Right lobe of liver (tissue), 6 donors: Measurements from ENCODE around the gene SUPT20HL1. TPM values are rescaled to one million over a fixed set of nuclear protein-coding genes. Genes with fewer than 3 reads are reported as not detected.

ENCODE experiments used
- ATAC-seq, 4 donors: fragments of 200-7000 bp; cut with Tn5 transposase; one replicate each; pipeline ENCODE4 v1.9.1; 2020; ENCODE audit warnings: mild to moderate bottlenecking in 4 of 4, moderate library complexity in 4 of 4
- DNase-seq, 3 donors: peaks; one replicate each; pipeline ENCODE4 v3.0.0-alpha.2; 2020
- H3K27ac ChIP-seq, 3 donors: fragments of 200-600 bp; one replicate each; pipeline ENCODE4 v1.8.0; 2022
- H3K27me3 ChIP-seq, 2 donors: fragments of 200-600 bp; one replicate each; pipeline ENCODE4 v1.8.0; 2022
- H3K36me3 ChIP-seq, 4 donors: fragments of 200-600 bp; sonication (generic) in 1 of 4; one replicate each; pipeline versions ENCODE4 v1.5.1 to v1.8.0; 2017 to 2022; ENCODE audit warnings: control low read depth in 1 of 4
- H3K4me1 ChIP-seq, 4 donors: fragments of 200-600 bp; sonication (generic) in 1 of 4; one replicate each; pipeline versions ENCODE4 v1.5.1 to v1.8.0; 2017 to 2022; ENCODE audit warnings: control low read depth in 1 of 4
- H3K4me3 ChIP-seq, 3 donors: fragments of 200-600 bp; one replicate each; pipeline ENCODE4 v1.8.0; 2022
- H3K9me3 ChIP-seq, 4 donors: fragments of 200-600 bp; sonication (generic) in 1 of 4; one replicate each; pipeline versions ENCODE4 v1.5.1 to v1.8.0; 2017 to 2022; ENCODE audit warnings: control low read depth in 1 of 4
- CTCF ChIP-seq, 4 donors: fragments of 200-600 bp in 3 of 4; fragments of 450-650 bp in 1 of 4; IDR thresholded peaks; one replicate each; pipeline versions ENCODE4 v1.5.1 to v1.8.0; 2016 to 2022; ENCODE audit warnings: antibody characterized with exemption in 4 of 4, mild to moderate bottlenecking in 2 of 4
- POLR2A ChIP-seq: fragments of 450-650 bp; IDR thresholded peaks from one replicate; pipeline ENCODE4 v1.6.1; 2017; ENCODE audit warnings: antibody characterized with exemption, mild to moderate bottlenecking
- WGBS: methylation state at CpG from one replicate; pipeline ENCODE4 v1.1.6; 2018; ENCODE audit warnings: low coverage, low lambda C conversion rate; ENCODE audit not compliant: insufficient coverage; ENCODE audit errors: missing lambda C conversion rate; 5-methylcytosine and 5-hydroxymethylcytosine counted together
- intact Hi-C, 2 donors: fragments of 100-400 bp; cut with DNase I; formaldehyde crosslinking; loops; one replicate each; pipeline versions ENCODE4 v1.11.2 to v1.14.1; 2022
- total RNA-seq, 6 experiments: library from RNA; depleted of rRNA in 2 of 6; stranded (reverse); fragments of >200 nt in 2 of 6; fragmentation: NEBNext Ultra II Directional in 3 of 6; extraction: Animal tissue kit (Norgen Biotek cat#: 25700) in 3 of 6; gene quantifications; one replicate each; pipeline versions ENCODE4 v1.1.0 to v1.2.4, GENCODE V29; 2016 to 2023
- donor health status: DM: no; HTN: yes; CAD: no.
- donor health status: DM: no; HTN: no; CAD: no.
- donor health status: DM: no; HTN: no; CAD: no.
- donor health status: DM: no; HTN: yes; CAD: no.
- donor health status: DM: no; HTN: yes; CAD: no.

Gene SUPT20HL1
- total RNA-seq, 6 experiments from 2014 or later, result not detected

GRCh38 chrX:24398766-24399165 lies 38.3 kb downstream of the SUPT20HL1 start:
- no peaks in the 10 kb centered on the region for H3K27me3 ChIP-seq
- 92% methylated on average over 2 of the region's 2 CpGs for WGBS
- no peak overlapping the region for H3K4me3 ChIP-seq
- ATAC-seq (no peak), DNase-seq (no peak)
- H3K27ac ChIP-seq, result no peak overlapping the region
- intact Hi-C loops, result loop anchor here in 1 of 2 donors (10.0 kb wide), 1 partner anchor 106 kb away; no protein-coding TSS in a partner anchor
- H3K36me3 ChIP-seq, result no peaks in the 10 kb centered on the region
- no peaks in the 10 kb centered on the region for H3K9me3 ChIP-seq
- TF ChIP-seq POLR2A (no peak), CTCF (IDR thresholded peaks at IDR 0.05) (no peak)
- no peaks in the 10 kb centered on the region for H3K4me1 ChIP-seq

- DNase-seq, result no peak
- intact Hi-C loops, result loop anchor here in 1 of 2 donors (10.0 kb wide), 1 partner anchor 105 kb away; no protein-coding TSS in a partner anchor
- no peaks in the 10 kb centered on the region for H3K9me3 ChIP-seq
- TF ChIP-seq POLR2A, result no peak
- TF ChIP-seq CTCF (IDR thresholded peaks at IDR 0.05), result no peak
- H3K27ac ChIP-seq, result no peak overlapping the region
- WGBS, result 46% methylated on average over 5 of the region's 5 CpGs
- H3K36me3 ChIP-seq, result no peaks in the 10 kb centered on the region
- H3K4me1 ChIP-seq, result no peaks in the 10 kb centered on the region
- no peak for ATAC-seq
- H3K27me3 ChIP-seq, result no peaks in the 10 kb centered on the region
- H3K4me3 ChIP-seq, result no peak overlapping the region
Measured at GRCh38 chrX:24399550-24399949, 39.1 kb downstream of the SUPT20HL1 start.

- DNase-seq, result no peak
Measured at GRCh38 chrX:24405959-24406358, 45.5 kb downstream of the SUPT20HL1 start.

More at GRCh38 chrX:24405959-24406358, 45.5 kb downstream of the SUPT20HL1 start:
- ATAC-seq, result no peak
- Histone ChIP-seq H3K27ac (no peak overlapping the region), H3K36me3 (no peaks in the 10 kb centered on the region), H3K4me1 (no peaks in the 10 kb centered on the region), H3K27me3 (no peaks in the 10 kb centered on the region), H3K9me3 (no peaks in the 10 kb centered on the region), H3K4me3 (no peak overlapping the region)
- intact Hi-C loops, result no loop called here
- TF ChIP-seq POLR2A (no peak), CTCF (IDR thresholded peaks at IDR 0.05) (no peak)

Other genes with a start within 250 kb of the SUPT20HL1 start
- gene ZFX, start 210.9 kb upstream of the SUPT20HL1 start, total RNA-seq, result 10 to 100 TPM; 16.4 to 31.7 (median 23.5) TPM
- gene SUPT20HL2, start 46.6 kb upstream of the SUPT20HL1 start, total RNA-seq, result not detected
- gene PDK3, start 104.6 kb downstream of the SUPT20HL1 start, total RNA-seq, result 10 to 100 TPM in 4 of 6 experiments, 1 to 10 TPM in 2; 8.6 to 17.5 (median 11.3) TPM